Heart left ventricle (tissue), 16 donors: ENCODE data around the gene RTEL1. TPM values are rescaled to one million over a fixed set of nuclear protein-coding genes. Genes with fewer than 3 reads are reported as not detected.
A peak's percentile ranks its signal among the peaks of the same experiment; 100 is the strongest.

Source experiments
- ATAC-seq, 4 donors: fragments of 200-7000 bp; cut with Tn5 transposase; one replicate each; pipeline ENCODE4 v1.9.1; 2020 to 2022; ENCODE audit warnings: moderate library complexity in 4 of 4, mild to moderate bottlenecking in 3 of 4, moderate number of reproducible peaks in 1 of 4
- DNase-seq, 5 donors: peaks; one replicate each; pipeline ENCODE4 v3.0.0-alpha.2; 2020
- H3K27ac ChIP-seq, 12 donors: fragments of 200-600 bp; sonication (generic) in 4 of 12; one replicate each; pipeline versions ENCODE4 v1.5.0 to v1.8.0; 2016 to 2022; ENCODE audit warnings: mild to moderate bottlenecking in 2 of 12
- H3K27me3 ChIP-seq, 9 donors: fragments of 200-600 bp; sonication (generic) in 2 of 9; one replicate each; pipeline versions ENCODE4 v1.5.1 to v1.8.0; 2016 to 2022; ENCODE audit warnings: mild to moderate bottlenecking in 3 of 9
- H3K36me3 ChIP-seq, 9 donors: fragments of 200-600 bp; sonication (generic) in 2 of 9; one replicate each; pipeline versions ENCODE4 v1.5.0 to v1.8.0; 2018 to 2022; ENCODE audit warnings: mild to moderate bottlenecking in 2 of 9
- H3K4me1 ChIP-seq, 12 donors: fragments of 200-600 bp; sonication (generic) in 4 of 12; one replicate each; pipeline versions ENCODE4 v1.5.0 to v1.8.0; 2016 to 2022; ENCODE audit warnings: mild to moderate bottlenecking in 3 of 12
- H3K4me3 ChIP-seq, 12 donors: fragments of 200-600 bp; sonication (generic) in 4 of 12; one replicate each; pipeline versions ENCODE4 v1.5.0 to v1.8.0; 2017 to 2022; ENCODE audit warnings: mild to moderate bottlenecking in 9 of 12, moderate library complexity in 4 of 12
- H3K9me3 ChIP-seq, 12 donors: fragments of 200-600 bp; sonication (generic) in 4 of 12; one replicate each; pipeline versions ENCODE4 v1.5.0 to v1.8.0; 2016 to 2022; ENCODE audit warnings: mild to moderate bottlenecking in 1 of 12
- CTCF ChIP-seq, 12 donors: fragments of 200-600 bp; sonication (generic) in 4 of 12; IDR thresholded peaks; one replicate each; pipeline versions ENCODE4 v1.5.0 to v1.8.0; 2018 to 2022; ENCODE audit warnings: antibody characterized with exemption in 12 of 12, mild to moderate bottlenecking in 5 of 12
- POLR2A ChIP-seq, 2 donors: fragments of 450-650 bp; IDR thresholded peaks; one replicate each; pipeline ENCODE4 v1.6.1; 2017; ENCODE audit warnings: antibody characterized with exemption in 2 of 2, mild to moderate bottlenecking in 2 of 2, moderate library complexity in 2 of 2
- WGBS, 4 donors: extraction: QIAGEN DNeasy Blood & Tissue Kit in 2 of 4; methylation state at CpG; one replicate each; pipeline versions ENCODE4 v1.1.5 to v1.1.7; 2013 to 2018; 5-methylcytosine and 5-hydroxymethylcytosine counted together
- intact Hi-C, 10 donors: fragments of 100-400 bp; cut with DNase I; formaldehyde crosslinking; loops; one replicate each; pipeline versions ENCODE4 v1.11.1 to v1.14.2; 2022
- long read RNA-seq, 3 donors: library from polyadenylated mRNA; unstranded; transcript quantifications; one replicate each; pipeline ENCODE4 v2.0.0, GENCODE V29; 2020 to 2021
- polyA plus RNA-seq, 2 donors: library from polyadenylated mRNA; stranded (reverse); fragments of 200-250 nt; gene quantifications; one replicate each; pipeline ENCODE4 v1.2.3, GENCODE V29; 2013
- total RNA-seq, 9 donors: library from RNA; depleted of rRNA in 2 of 9; stranded (reverse); fragments of >200 nt in 2 of 9; fragmentation: NEBNext Ultra II Directional in 3 of 9; extraction: Animal tissue kit (Norgen Biotek cat#: 25700) in 3 of 9; gene quantifications; one replicate each; pipeline versions ENCODE4 v1.1.0 to v1.2.4, GENCODE V29; 2016 to 2023
- donor health status: ischemic (EF 13 %, LVEDD 7.1; RV severe dilation, severe dysfunction).
- donor health status: healthy with polysubstance abuse.
- donor health status: DM: no; HTN: yes; CAD: no.
- donor health status: DM: no; HTN: no; CAD: no.
- donor health status: ischemic (EF 25% LVEDD 6.9; RV normal size, moderate dysfunction).
- donor health status: ischemic (EF 25% LVEDD 5.7; RV mildly dilated, moderate dysfunction).
- donor health status: healthy.
- donor health status: DM: yes; HTN: yes; CAD: no.
- donor health status: ischemic (EF 35%, LVEDD 5.7; RV mildly dilated, moderate dysfunction).
- donor health status: nonischemic (EF 11% LVEDD 7.7; RV severe dilation, severe dysfunction).
- donor health status: DM: yes; HTN: yes; CAD: no.
- donor health status: PGD.
- donor health status: ischemic (EF 29% LVEDD 5.4; RV normal size, mild dysfunction).
- donor health status: nonischemic (EF 23%, LVEDD 6.1; RV moderate dilation, normal function).

Gene RTEL1
- total RNA-seq = 10 to 100 TPM in 5 of 9 donors, 1 to 10 TPM in 4; 3.0 to 17.8 (median 10.1) TPM
- polyA plus RNA-seq = 1 to 10 TPM; 5.9 to 7.1 TPM
- long read RNA-seq, donor 1, partial matches to known transcripts = 1 of 3 reads
- long read RNA-seq, donor 1, other reads (novel, unspliced or antisense) = 2 of 3 reads
- long read RNA-seq, donor 2, full-length matches to known transcripts = 2 of 15 reads
- long read RNA-seq, donor 2, partial matches to known transcripts = 6 of 15 reads
- long read RNA-seq, donor 2, other reads (novel, unspliced or antisense) = 7 of 15 reads
- long read RNA-seq, donor 3, partial matches to known transcripts = 3 of 5 reads
- long read RNA-seq, donor 3, other reads (novel, unspliced or antisense) = 2 of 5 reads

- 2 to 5% (median 2%) methylated on average over 49 to 73 of the region's 73 CpGs for WGBS, 4 donors
- peak; percentile 91 to 97 (median 96) for ATAC-seq
- DNase-seq = peak; percentile 94 to 96 (median 95)
- intact Hi-C loops = loop anchor here in 1 of 10 donors (2.0 to 10.0 kb wide), 3 partner anchors 31 to 207 kb away; partner anchors contain the start of genes ABHD16B, GMEB2, LIME1 and SLC2A4RG
- peaks cover 0 to 33% (median 27%) of the 10 kb centered on the region in 9 donors for H3K36me3 ChIP-seq
- TF ChIP-seq CTCF (IDR thresholded peaks at IDR 0.05) (peak in 1 of 12 donors; percentile 10), POLR2A (IDR thresholded peaks at IDR 0.05) (peak in 1 of 2 donors; percentile 35)
- peak within 1 kb of the TSS; percentile 65 to 98 (median 89) for H3K27ac ChIP-seq
- H3K4me3 ChIP-seq = peak within 1 kb of the TSS; percentile 61 to 91 (median 78)
- peaks cover 3 to 33% (median 21%) of the 10 kb centered on the region in 12 donors for H3K4me1 ChIP-seq
- peaks cover 0 to under 1% (median 0%) of the 10 kb centered on the region in 9 donors for H3K27me3 ChIP-seq
- H3K9me3 ChIP-seq = no peaks in the 10 kb centered on the region
These were observed at the start of gene RTEL1 for GRCh38 chr20:63657937-63658748. Gene RTEL1, plus strand, starts transcription at chr20:63658312. Its CDS starts 1,091 bp downstream, at chr20:63659403.

GRCh38 chr20:63610581-63611435 lies 47.3 kb upstream of the RTEL1 start:
- Histone ChIP-seq H3K27ac (no peak overlapping the region), H3K4me1 (peaks cover 0 to 14% (median 0%) of the 10 kb centered on the region in 12 donors), H3K9me3 (no peaks in the 10 kb centered on the region), H3K4me3 (no peak overlapping the region), H3K27me3 (no peaks in the 10 kb centered on the region), H3K36me3 (peaks cover 0 to 19% (median 10%) of the 10 kb centered on the region in 9 donors)
- no peak for TF ChIP-seq POLR2A (IDR thresholded peaks at IDR 0.05)
- ATAC-seq = no peak
- 86 to 91% (median 90%) methylated on average over 13 to 17 of the region's 17 CpGs for WGBS, 4 donors
- DNase-seq = peak in 2 of 5 donors; percentile 24 to 38
- intact Hi-C loops = loop anchor here in 3 of 10 donors (5.0 to 10.0 kb wide), 3 partner anchors 66 to 364 kb away; partner anchors contain the start of genes PTK6 (in 1 of the 3), SAMD10 (in 1 of the 3) and SRMS (in 1 of the 3)

- H3K27me3 ChIP-seq = no peaks in the 10 kb centered on the region
- no peaks in the 10 kb centered on the region for H3K9me3 ChIP-seq
- H3K4me1 ChIP-seq = peaks cover 0 to 14% (median 0%) of the 10 kb centered on the region in 12 donors
- 89 to 92% (median 90%) methylated on average over 10 of the region's 10 CpGs for WGBS, 4 donors
- intact Hi-C loops = loop anchor here in 5 of 10 donors (2.0 to 10.0 kb wide), 5 partner anchors 67 to 363 kb away; partner anchors contain the start of genes PTK6 (in 1 of the 5), SAMD10 (in 1 of the 5) and SRMS (in 1 of the 5)
- no peak overlapping the region for H3K4me3 ChIP-seq
- DNase-seq (peak in 2 of 5 donors; percentile 4 to 10), ATAC-seq (peak in 1 of 4 donors; percentile 11)
- no peak overlapping the region for H3K27ac ChIP-seq
- TF ChIP-seq POLR2A (IDR thresholded peaks at IDR 0.05) = no peak
- no peak for TF ChIP-seq CTCF (IDR thresholded peaks at IDR 0.05)
- H3K36me3 ChIP-seq = peaks cover 0 to 27% (median 18%) of the 10 kb centered on the region in 9 donors
These were observed 46.5 kb upstream of the RTEL1 start for GRCh38 chr20:63611646-63612045.
